H1 (cell line): Measurements from ENCODE around the gene MUC5AC. TPM values are rescaled to one million over a fixed set of nuclear protein-coding genes. Genes with fewer than 3 reads are reported as not detected.

Experiments used
- CTCF ChIA-PET: fragments of 300-600 bp; sonication (Branson Sonifier 250); formaldehyde crosslinking; loops from one replicate; lab custom pipeline; 2021; ENCODE audit not compliant: partially characterized antibody; lab: Charles Lee
- POLR2A ChIA-PET: fragments of 300-600 bp; sonication (Branson Sonifier 250); formaldehyde crosslinking; loops from one replicate; lab custom pipeline; 2021; ENCODE audit warnings: inconsistent platforms; ENCODE audit not compliant: partially characterized antibody; lab: Charles Lee
- DNase-seq, 2 experiments: peaks; one replicate each; pipeline versions ENCODE4 v3.0.0 to v3.0.0-alpha.2; 2010 to 2022; ENCODE audit warnings: low spot score in 2 of 2, low read depth in 1 of 2, mixed read lengths in 1 of 2
- FAIRE-seq: peaks from 2 replicates; lab custom pipeline; 2011; peaks lifted over from hg19 to GRCh38; lab: Jason Lieb, UNC
- H2AFZ ChIP-seq: 2 replicates; pipeline ENCODE4 v1.8.1; 2012; ENCODE audit warnings: low read length, inconsistent platforms
- H2AK5ac ChIP-seq: 2 replicates; pipeline ENCODE4 v1.6.1; 2013; ENCODE audit warnings: low read depth, low read length
- H2BK120ac ChIP-seq: replicated peaks from 2 replicates; pipeline ENCODE3; 2013; ENCODE audit warnings: low read depth, low read length, inconsistent platforms
- H2BK12ac ChIP-seq: 2 replicates; pipeline ENCODE4 v1.6.1; 2013; ENCODE audit warnings: low read depth, low read length
- H2BK15ac ChIP-seq: 2 replicates; pipeline ENCODE4 v1.6.1; 2013; ENCODE audit warnings: low read length
- H2BK20ac ChIP-seq: 2 replicates; pipeline ENCODE4 v1.6.1; 2013; ENCODE audit warnings: low read length
- H2BK5ac ChIP-seq: 2 replicates; pipeline ENCODE4 v1.6.1; 2013; ENCODE audit warnings: low read depth, low read length
- H3K14ac ChIP-seq: 2 replicates; pipeline ENCODE4 v1.6.1; 2013; ENCODE audit warnings: inconsistent platforms; ENCODE audit not compliant: insufficient read length
- H3K18ac ChIP-seq: 2 replicates; pipeline ENCODE4 v1.6.1; 2013; ENCODE audit warnings: low read length; ENCODE audit errors: extremely low read depth
- H3K23ac ChIP-seq: 2 replicates; pipeline ENCODE4 v1.6.1; 2013; ENCODE audit warnings: inconsistent platforms; ENCODE audit not compliant: insufficient read length
- H3K23me2 ChIP-seq: 2 replicates; pipeline ENCODE4 v1.6.1; 2013; ENCODE audit warnings: low read depth, low read length
- H3K27ac ChIP-seq: 2 replicates; pipeline ENCODE4 v1.6.1; 2011; ENCODE audit warnings: low read depth, low read length, inconsistent platforms
- H3K27me3 ChIP-seq, 4 experiments: replicated peaks in 1 of 4; 1 replicate in 1 of 4; 2 replicates in 3 of 4; pipeline versions ENCODE4 v1.6.1 to v1.8.1; 2011 to 2013; ENCODE audit warnings: low read length in 3 of 4, mild to moderate bottlenecking in 3 of 4, inconsistent platforms in 2 of 4, mixed read lengths in 2 of 4, moderate library complexity in 1 of 4; ENCODE audit not compliant: control insufficient read depth in 3 of 4, insufficient read depth in 3 of 4; ENCODE audit errors: extremely low read depth in 1 of 4
- H3K36me3 ChIP-seq, 4 experiments: 2 replicates each; pipeline versions ENCODE4 v1.6.1 to v1.8.1; 2011 to 2013; ENCODE audit warnings: mild to moderate bottlenecking in 4 of 4, low read length in 3 of 4, moderate library complexity in 2 of 4, control low read depth in 1 of 4, inconsistent platforms in 1 of 4; ENCODE audit not compliant: insufficient read depth in 4 of 4, control insufficient read depth in 2 of 4
- H3K4ac ChIP-seq: replicated peaks from 2 replicates; pipeline ENCODE3; 2013; ENCODE audit warnings: low read length, low read depth, mixed read lengths, inconsistent platforms; ENCODE audit not compliant: insufficient read length
- H3K4me1 ChIP-seq, 4 experiments: replicated peaks in 1 of 4; 1 replicate in 1 of 4; 2 replicates in 3 of 4; pipeline versions ENCODE4 v1.6.1 to v1.8.1; 2011 to 2013; ENCODE audit warnings: low read length in 3 of 4, inconsistent platforms in 2 of 4, mixed read lengths in 1 of 4; ENCODE audit not compliant: insufficient read depth in 4 of 4, control insufficient read depth in 3 of 4
- H3K4me2 ChIP-seq, 2 experiments: 2 replicates each; pipeline versions ENCODE4 v1.6.1 to v1.8.1; 2011 to 2013; ENCODE audit warnings: low read depth in 2 of 2, low read length in 2 of 2, control low read depth in 1 of 2, inconsistent platforms in 1 of 2, mild to moderate bottlenecking in 1 of 2; ENCODE audit not compliant: insufficient read depth in 1 of 2
- H3K4me3 ChIP-seq, 4 experiments: fragments of 200-600, 300-600 bp in 1 of 4; sonication (generic), shearing (Covaris generic), sonication (Bioruptor Twin) in 1 of 4; 2 replicates each; pipeline versions ENCODE4 v1.5.1 to v1.8.1; 2011 to 2016; ENCODE audit warnings: low read length in 4 of 4, low read depth in 3 of 4, control low read depth in 2 of 4, inconsistent platforms in 2 of 4, mild to moderate bottlenecking in 2 of 4, mixed read lengths in 1 of 4, moderate library complexity in 1 of 4; ENCODE audit not compliant: insufficient read depth in 2 of 4; ENCODE audit errors: extremely low read depth in 1 of 4
- H3K56ac ChIP-seq: replicated peaks from 2 replicates; pipeline ENCODE3; 2013; ENCODE audit warnings: low read depth, mild to moderate bottlenecking, mixed read lengths, low read length, inconsistent platforms; ENCODE audit not compliant: insufficient read length
- H3K79me1 ChIP-seq: 2 replicates; pipeline ENCODE4 v1.6.1; 2013; ENCODE audit warnings: low read depth, low read length, control low read depth
- H3K79me2 ChIP-seq, 2 experiments: 2 replicates each; pipeline versions ENCODE4 v1.6.1 to v1.8.1; 2012 to 2013; ENCODE audit warnings: low read length in 2 of 2, mild to moderate bottlenecking in 2 of 2, inconsistent platforms in 1 of 2; ENCODE audit not compliant: insufficient read depth in 2 of 2, control insufficient read depth in 1 of 2
- H3K9ac ChIP-seq, 4 experiments: replicated peaks in 1 of 4; 1 replicate in 1 of 4; 2 replicates in 3 of 4; pipeline versions ENCODE4 v1.6.1 to v1.8.1; 2011 to 2013; ENCODE audit warnings: low read depth in 3 of 4, low read length in 3 of 4, control low read depth in 2 of 4, mild to moderate bottlenecking in 2 of 4, moderate library complexity in 2 of 4, inconsistent platforms in 1 of 4; ENCODE audit errors: extremely low read depth in 1 of 4
- H3K9me3 ChIP-seq, 2 experiments: 2 replicates each; pipeline versions ENCODE4 v1.6.1 to v1.8.1; 2012 to 2013; ENCODE audit warnings: mild to moderate bottlenecking in 2 of 2, moderate library complexity in 2 of 2, control low read depth in 1 of 2, inconsistent platforms in 1 of 2, low read depth in 1 of 2, low read length in 1 of 2, mixed read lengths in 1 of 2; ENCODE audit not compliant: insufficient read depth in 2 of 2
- H4K20me1 ChIP-seq, 2 experiments: replicated peaks in 1 of 2; 2 replicates each; pipeline versions ENCODE3 to v1.8.1; 2011 to 2013; ENCODE audit warnings: inconsistent platforms in 2 of 2, low read length in 2 of 2, mild to moderate bottlenecking in 1 of 2; ENCODE audit not compliant: insufficient read depth in 2 of 2, control insufficient read depth in 1 of 2
- H4K5ac ChIP-seq: 2 replicates; pipeline ENCODE4 v1.6.1; 2013; ENCODE audit warnings: low read length, low read depth, mixed read lengths, inconsistent platforms; ENCODE audit not compliant: insufficient read length
- H4K8ac ChIP-seq: 2 replicates; pipeline ENCODE4 v1.8.0; 2013; ENCODE audit warnings: mild to moderate bottlenecking, moderate library complexity, low read length, inconsistent platforms; ENCODE audit not compliant: insufficient read depth; ENCODE audit errors: extremely low read depth
- H4K91ac ChIP-seq: replicated peaks from 2 replicates; pipeline ENCODE3; 2013; ENCODE audit warnings: low read length, mixed read lengths, inconsistent platforms; ENCODE audit not compliant: insufficient read length
- BCL11A ChIP-seq, 2 experiments: IDR thresholded peaks; one replicate each; pipeline ENCODE4 v1.6.1; 2011; ENCODE audit warnings: low read depth in 2 of 2, low read length in 2 of 2, mild to moderate bottlenecking in 2 of 2
- EZH2 ChIP-seq: fragments of 200-600 bp; sonication (generic); IDR thresholded peaks from 2 replicates; pipeline ENCODE4 v1.7.1; 2012; ENCODE audit warnings: low read depth, mild to moderate bottlenecking, moderate library complexity, low read length, inconsistent platforms; ENCODE audit not compliant: severe bottlenecking
- KDM1A ChIP-seq: fragments of 200-600, 300-600 bp; sonication (generic); IDR thresholded peaks from 2 replicates; pipeline ENCODE4 v1.7.1; 2016; ENCODE audit warnings: mild to moderate bottlenecking, low read length, borderline replicate concordance
- NANOG ChIP-seq: IDR thresholded peaks from 2 replicates; pipeline ENCODE4 v1.6.1; 2011; ENCODE audit warnings: low read length, low read depth, mild to moderate bottlenecking, inconsistent platforms; ENCODE audit not compliant: insufficient read depth, poor library complexity, severe bottlenecking
- POU5F1 ChIP-seq: IDR thresholded peaks from 2 replicates; pipeline ENCODE4 v1.6.1; 2011; ENCODE audit warnings: low read depth, mild to moderate bottlenecking, low read length, moderate library complexity
- TEAD4 ChIP-seq: IDR thresholded peaks from 2 replicates; pipeline ENCODE4 v1.6.1; 2012; ENCODE audit warnings: low read depth, low read length, inconsistent platforms, mixed read lengths
- WGBS, 2 experiments: shearing (Covaris generic) in 1 of 2; methylation state at CpG; one replicate each; pipeline versions ENCODE4 v1.1.6 to v1.1.7; 2013 to 2015; ENCODE audit warnings: low lambda C conversion rate in 2 of 2, mixed read lengths in 2 of 2, inconsistent platforms in 1 of 2, low coverage in 1 of 2, missing lambda C conversion rate in 1 of 2; ENCODE audit not compliant: insufficient replicate concordance in 2 of 2, insufficient coverage in 1 of 2, insufficient read length in 1 of 2; ENCODE audit errors: extremely low coverage in 1 of 2, missing lambda C conversion rate in 1 of 2; 5-methylcytosine and 5-hydroxymethylcytosine counted together
- polyA plus RNA-seq, 7 experiments: library from polyadenylated mRNA; depleted of rRNA in 3 of 7; stranded (reverse) in 5 of 7; unstranded in 2 of 7; fragments of >200 nt in 5 of 7; fragments of 200-250 nt in 2 of 7; gene quantifications; 1 replicate in 5 of 7; 2 replicates in 1 of 7; 4 replicates in 1 of 7; pipeline versions ENCODE4 v1.2.1 to v1.2.3, GENCODE V29; 2011 to 2013; ENCODE audit warnings: missing spikeins in 2 of 7, mixed read lengths in 2 of 7
- total RNA-seq: library from RNA; stranded (reverse); fragmentation: NEBNext Ultra II Directional; extraction: Animal tissue kit (Norgen Biotek cat#: 25700); gene quantifications from 2 replicates; pipeline ENCODE4 v1.2.1, GENCODE V29; 2021
- TF ChIP-seq, protein P1 (sequence below): IDR thresholded peaks from 2 replicates; pipeline ENCODE4 v1.6.1; 2012; ENCODE audit warnings: low read length, inconsistent platforms
- TF ChIP-seq, protein P2 (sequence below): IDR thresholded peaks from 2 replicates; pipeline ENCODE4 v1.6.1; 2012; ENCODE audit warnings: inconsistent platforms

The MUC5AC gene
- total and polyA plus RNA-seq, 2 of the 8 experiments (the other 6 are each of a cell fraction or from before 2014, with no cell fraction given) = not detected

DNA sequence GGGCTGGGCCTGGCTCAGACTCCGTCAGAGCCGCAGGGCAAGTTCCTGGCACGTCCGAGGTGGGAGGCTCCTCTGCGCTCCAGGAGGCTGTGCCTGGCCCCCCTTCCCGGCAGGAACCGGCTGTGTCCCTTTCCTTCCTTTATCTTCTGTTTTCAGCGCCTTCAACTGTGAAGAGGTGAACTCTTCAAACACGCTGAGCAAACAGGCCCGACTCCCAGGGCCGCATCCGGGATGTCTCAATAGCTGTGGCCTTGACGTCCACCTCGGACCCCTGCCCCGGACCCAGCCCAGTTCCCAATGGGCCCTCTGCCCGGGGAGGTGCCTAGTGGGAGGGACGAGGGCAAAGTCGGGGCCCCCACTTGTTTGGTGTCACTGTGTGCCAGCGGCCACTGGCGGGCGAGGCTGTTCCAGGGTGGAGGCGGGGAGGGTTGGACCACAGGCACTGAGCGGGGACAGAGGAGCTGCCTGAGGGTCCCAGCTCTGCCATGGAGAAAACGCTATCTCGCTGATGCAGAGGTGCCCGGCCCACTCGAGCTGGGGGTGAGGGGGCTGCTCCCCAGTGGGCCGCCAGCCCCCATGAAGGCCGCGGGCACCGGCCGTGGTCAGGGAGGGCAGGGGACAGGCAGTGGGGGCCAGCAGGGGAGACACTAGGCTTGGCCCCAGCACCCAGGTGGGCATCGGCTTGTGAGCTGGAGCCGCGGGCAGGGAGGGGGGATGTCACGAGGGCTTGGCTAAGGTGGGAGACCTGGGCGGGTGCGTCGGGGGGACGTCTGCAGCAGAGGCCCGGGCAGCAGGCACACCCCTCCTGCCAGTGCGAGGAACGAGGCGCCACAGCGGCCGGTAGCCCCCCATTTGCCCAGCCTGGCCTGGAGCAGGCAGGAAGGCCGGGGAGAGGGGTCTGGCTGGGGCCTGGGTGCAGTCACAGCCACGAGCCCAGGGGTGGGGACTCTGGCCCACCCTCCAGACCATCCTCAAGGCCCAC lies 62.4 kb downstream of the MUC5AC start:
- Histone ChIP-seq H3K4me3 (no peak overlapping the region), H2AK5ac (no peak overlapping the region), H4K5ac (no peak overlapping the region), H3K27ac (no peak overlapping the region), H2AFZ (no peak overlapping the region), H3K4ac (no peak overlapping the region), H3K4me2 (no peak overlapping the region), H4K8ac (peak overlapping the region; percentile 89; the same call in 1 of the 2 replicates), H3K14ac (no peak overlapping the region), H2BK120ac (no peak overlapping the region), H4K91ac (no peak overlapping the region), H3K79me2 (no peaks in the 10 kb centered on the region), H3K79me1 (no peaks in the 10 kb centered on the region), H3K23me2 (no peaks in the 10 kb centered on the region), H3K56ac (no peak overlapping the region), H3K9ac (no peak overlapping the region), H3K27me3 (no peaks in the 10 kb centered on the region; a peak in 1 of 7 replicates), H3K4me1 (peaks cover 0 to 11% (median 5%) of the 10 kb centered on the region in 4 experiments; a peak in 6 of 7 replicates), H2BK5ac (no peak overlapping the region), H2BK15ac (no peak overlapping the region), H3K9me3 (peaks cover 0 to 3% of the 10 kb centered on the region in 2 experiments; a peak in 1 of 4 replicates), H2BK12ac (no peak overlapping the region), H4K20me1 (no peaks in the 10 kb centered on the region), H3K36me3 (no peaks in the 10 kb centered on the region), H3K23ac (no peak overlapping the region), H2BK20ac (no peak overlapping the region), H3K18ac (no peak overlapping the region)
- FAIRE-seq (no peak), DNase-seq (peak in 1 of 2 experiments; percentile 41)
- CTCF ChIA-PET = interaction anchor here (0.7 to 1.8 kb wide), 5 partner anchors 10 to 100 kb away, joined by 3 to 5 read pairs (median 3); no protein-coding TSS in a partner anchor
- POLR2A ChIA-PET = interaction anchor here (0.8 kb wide), 1 partner anchor 349 kb away, joined by 5 read pairs; no protein-coding TSS in a partner anchor
- WGBS, 2 experiments = 83% methylated on average over 27 of the region's 48 CpGs; no CpG with 5 or more reads in 1 of the 2 experiments
- no peak for TF ChIP-seq NANOG
- no peak for TF ChIP-seq KDM1A
- TF ChIP-seq, protein P1, sequence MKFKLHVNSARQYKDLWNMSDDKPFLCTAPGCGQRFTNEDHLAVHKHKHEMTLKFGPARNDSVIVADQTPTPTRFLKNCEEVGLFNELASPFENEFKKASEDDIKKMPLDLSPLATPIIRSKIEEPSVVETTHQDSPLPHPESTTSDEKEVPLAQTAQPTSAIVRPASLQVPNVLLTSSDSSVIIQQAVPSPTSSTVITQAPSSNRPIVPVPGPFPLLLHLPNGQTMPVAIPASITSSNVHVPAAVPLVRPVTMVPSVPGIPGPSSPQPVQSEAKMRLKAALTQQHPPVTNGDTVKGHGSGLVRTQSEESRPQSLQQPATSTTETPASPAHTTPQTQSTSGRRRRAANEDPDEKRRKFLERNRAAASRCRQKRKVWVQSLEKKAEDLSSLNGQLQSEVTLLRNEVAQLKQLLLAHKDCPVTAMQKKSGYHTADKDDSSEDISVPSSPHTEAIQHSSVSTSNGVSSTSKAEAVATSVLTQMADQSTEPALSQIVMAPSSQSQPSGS = no peak
- no peak for TF ChIP-seq EZH2
- TF ChIP-seq, protein P2, sequence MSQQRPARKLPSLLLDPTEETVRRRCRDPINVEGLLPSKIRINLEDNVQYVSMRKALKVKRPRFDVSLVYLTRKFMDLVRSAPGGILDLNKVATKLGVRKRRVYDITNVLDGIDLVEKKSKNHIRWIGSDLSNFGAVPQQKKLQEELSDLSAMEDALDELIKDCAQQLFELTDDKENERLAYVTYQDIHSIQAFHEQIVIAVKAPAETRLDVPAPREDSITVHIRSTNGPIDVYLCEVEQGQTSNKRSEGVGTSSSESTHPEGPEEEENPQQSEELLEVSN = no peak
- TF ChIP-seq BCL11A (IDR thresholded peaks at IDR 0.05; ENCODE audit: low read depth in 2 of 2, low read length in 2 of 2) = no peak
- TF ChIP-seq TEAD4 = no peak
- no peak for TF ChIP-seq POU5F1
